Bone marrow (tissue), 2 donors: ENCODE results near the gene S1PR2.
"Not testable (repeated sequence)": the region's sequence is repeated elsewhere in the genome, so short reads cannot be mapped to it uniquely, and the experiment has no call there.

Experiments
- DNase-seq, 2 donors: peaks; one replicate each; lab custom pipeline; 2025; lab: John Stamatoyannopoulos, UW

S1PR2 gene

GRCh38 chr19:10223488-10224213 lies 7.5 kb downstream of the S1PR2 start:
- no peak for DNase-seq

GRCh38 chr19:10222201-10222890 lies 8.8 kb downstream of the S1PR2 start:
- no peak for DNase-seq

GRCh38 chr19:10220695-10221094 lies 10.4 kb downstream of the S1PR2 start:
- no peak for DNase-seq

GRCh38 chr19:10219678-10220077 lies 11.5 kb downstream of the S1PR2 start:
- no peak for DNase-seq

DNA sequence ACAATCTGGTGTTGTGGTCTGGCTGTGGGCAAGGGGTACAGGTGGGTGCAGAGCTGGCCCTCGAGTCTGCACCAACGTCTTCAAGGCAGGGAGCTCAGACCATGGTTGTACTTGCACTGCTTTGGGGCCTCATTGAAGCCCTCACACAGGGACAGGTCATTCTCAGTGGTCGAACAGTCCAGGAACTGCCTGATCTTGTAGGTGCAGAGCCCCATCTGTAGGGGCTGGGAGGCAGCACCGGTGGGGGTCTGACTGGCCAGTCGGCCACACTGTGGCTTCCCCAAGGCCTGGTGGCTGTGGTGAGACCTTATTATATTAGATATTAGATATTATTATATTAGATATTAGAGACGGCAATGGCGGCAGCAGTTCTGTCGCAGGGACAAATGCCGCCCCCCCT lies 14.0 kb downstream of the S1PR2 start:
- DNase-seq, result no peak

GRCh38 chr19:10214784-10215183 lies 16.3 kb downstream of the S1PR2 start:
- DNase-seq, result no peak

- no peak for DNase-seq
These were observed 19.4 kb downstream of the S1PR2 start for GRCh38 chr19:10211691-10212090.

GRCh38 chr19:10211061-10211460 lies 20.1 kb downstream of the S1PR2 start:
- no peak for DNase-seq

DNA sequence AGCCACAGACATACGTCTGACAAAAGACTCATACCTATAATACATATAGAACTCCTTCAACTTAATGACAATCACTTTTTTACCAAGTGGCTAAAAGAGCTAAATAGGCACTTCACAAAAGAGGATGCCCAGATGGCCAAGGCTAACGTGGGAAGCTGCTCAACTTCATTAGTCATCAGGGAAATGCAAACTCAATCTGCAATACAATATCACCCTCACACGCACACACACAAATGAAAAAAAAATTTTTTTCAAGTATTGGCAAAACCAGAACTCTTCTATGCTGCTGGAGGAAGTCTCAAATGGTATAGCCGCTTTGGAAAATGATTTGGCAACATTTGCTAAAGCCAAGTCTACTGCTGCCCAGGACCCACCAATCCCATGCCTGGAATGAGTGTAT lies 21.8 kb downstream of the S1PR2 start:
- DNase-seq, result peak in 1 of 2 donors; percentile 54

DNA sequence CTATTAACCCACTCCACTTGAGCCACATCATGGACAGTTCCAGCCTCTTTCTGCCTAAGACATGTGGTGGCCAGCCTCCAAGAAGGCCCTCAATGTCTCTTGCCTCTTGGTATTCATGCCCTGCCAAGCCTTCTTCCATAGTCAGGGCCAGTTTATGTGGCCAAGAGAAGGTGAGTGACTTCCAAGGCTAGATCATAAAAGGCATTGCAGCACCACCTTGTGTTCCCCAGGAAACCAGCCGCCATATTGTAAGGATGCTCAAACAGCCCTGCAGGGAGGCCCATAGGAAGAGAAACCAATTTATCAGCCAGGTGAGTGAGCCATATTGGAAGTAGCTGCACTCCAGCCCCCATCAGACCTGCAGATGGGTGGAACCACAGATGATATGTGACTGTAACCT lies 24.1 kb downstream of the S1PR2 start:
- no peak for DNase-seq

GRCh38 chr19:10206226-10206885 lies 24.8 kb downstream of the S1PR2 start:
- no peak for DNase-seq

- no peak for DNase-seq
These were observed 25.5 kb downstream of the S1PR2 start for GRCh38 chr19:10205636-10206035.

DNA sequence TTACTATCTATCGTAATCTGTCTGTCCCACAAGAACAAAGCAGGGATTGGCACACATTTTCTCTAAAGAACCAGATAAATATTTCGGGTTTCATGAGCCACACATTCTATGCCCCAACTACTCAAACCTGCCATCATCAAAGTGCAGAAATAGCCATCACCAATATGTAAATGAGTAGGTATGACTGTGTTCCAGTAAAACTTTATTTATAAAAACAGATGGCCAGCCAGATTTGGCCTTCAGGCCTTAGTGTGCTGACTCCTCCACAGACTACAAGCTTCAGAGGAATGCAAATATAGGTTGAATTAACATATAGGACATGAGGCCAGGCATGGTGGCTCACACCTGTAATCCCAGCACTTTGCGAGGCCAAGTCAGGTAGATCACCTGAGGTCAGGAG lies 27.4 kb downstream of the S1PR2 start:
- DNase-seq, result no peak

- DNase-seq, result no peak
These were observed 30.0 kb downstream of the S1PR2 start for GRCh38 chr19:10201176-10201575.

GRCh38 chr19:10200101-10200500 lies 31.0 kb downstream of the S1PR2 start:
- not testable (repeated sequence) for DNase-seq

DNA sequence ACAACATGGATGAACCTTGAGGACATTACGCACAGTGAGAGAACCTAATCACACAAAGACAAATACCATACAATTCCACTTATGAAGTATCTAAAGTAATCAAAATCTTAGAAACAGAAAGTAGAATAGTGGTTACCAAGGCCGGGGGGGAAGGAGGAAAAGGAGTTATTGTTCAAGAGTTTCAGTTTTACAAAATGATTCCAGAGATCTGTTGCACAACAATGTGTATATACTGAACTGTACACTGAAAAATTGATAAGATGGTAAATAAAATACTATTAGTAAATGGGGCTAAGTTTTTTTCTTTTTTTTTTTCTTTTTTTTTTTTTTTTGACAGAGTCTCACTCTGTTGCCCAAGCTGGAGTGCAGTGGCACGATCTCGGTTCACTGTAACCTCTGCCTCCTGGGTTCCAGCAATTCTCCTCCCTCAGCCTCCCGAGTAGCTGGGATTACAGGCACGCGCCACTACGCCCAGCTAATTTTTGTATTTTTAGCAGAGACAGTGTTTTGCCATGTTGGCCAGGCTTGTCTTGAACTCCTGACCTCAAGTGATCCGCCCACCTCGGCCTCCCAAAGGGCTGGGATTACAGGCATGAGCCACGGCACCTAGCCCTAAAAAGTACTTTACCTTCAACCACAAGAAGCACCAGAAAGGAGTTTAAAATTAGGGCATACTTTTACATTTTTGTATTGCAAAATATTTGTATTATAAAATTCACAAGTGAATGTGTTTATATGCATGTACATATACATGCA lies 32.1 kb downstream of the S1PR2 start:
- peak in 1 of 2 donors; percentile 48 for DNase-seq

DNA sequence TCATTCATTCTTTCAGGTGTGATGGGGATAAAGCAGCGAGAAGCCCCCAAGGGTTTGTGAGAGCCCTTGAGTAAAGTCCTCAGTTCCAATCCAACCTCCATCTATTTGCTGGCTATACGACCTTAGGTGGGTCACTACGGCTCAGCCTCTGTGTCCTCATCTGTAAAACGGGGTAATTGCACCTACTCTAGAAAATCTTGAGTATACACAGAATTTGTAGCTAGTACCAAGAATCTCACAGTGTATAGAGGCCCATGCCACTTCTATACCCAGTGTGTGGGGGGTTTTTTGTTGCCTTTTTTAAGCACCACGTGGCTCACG lies 36.0 kb downstream of the S1PR2 start:
- no peak for DNase-seq

DNA sequence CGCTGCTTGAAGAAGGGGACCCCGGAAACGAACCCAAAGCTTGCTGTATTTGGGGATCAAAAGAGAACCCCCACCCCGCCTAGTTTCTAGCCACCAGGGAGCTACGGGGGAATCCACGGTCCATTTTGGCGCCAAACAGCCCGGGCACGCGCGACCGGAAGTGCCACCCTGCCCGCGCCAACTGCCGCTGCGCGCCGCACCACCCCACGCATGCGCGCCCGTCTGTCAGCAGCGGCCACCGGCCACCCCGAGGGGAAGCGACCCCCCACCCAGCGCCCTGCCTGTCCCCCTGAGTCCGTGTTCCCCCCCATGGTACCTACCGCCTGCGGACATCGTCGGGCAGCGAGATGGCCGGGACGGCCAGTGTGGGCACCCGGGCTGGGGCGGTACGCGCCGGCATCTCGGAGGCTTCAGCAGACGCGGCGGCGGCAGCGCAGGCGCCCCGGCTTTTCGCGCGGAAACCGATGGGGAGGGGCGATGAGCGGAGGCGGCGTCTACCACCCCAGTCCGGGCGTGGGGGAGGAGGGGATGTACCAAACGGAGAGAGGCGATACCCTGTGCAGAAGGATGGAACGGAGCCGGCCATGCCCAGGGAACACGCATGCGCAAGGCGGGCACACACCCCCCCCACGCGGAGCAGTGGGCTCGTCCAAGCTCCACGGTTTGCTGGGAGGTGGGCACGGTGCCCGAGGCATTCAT lies 36.5 kb downstream of the S1PR2 start, which contains the start of gene DNMT1:
Gene DNMT1, minus strand, starts transcription at position 454 of the 699 bp plus-strand sequence. Its CDS starts 54 bp downstream, at position 400.
- DNase-seq, result peak; percentile 94

GRCh38 chr19:10193790-10194499 lies 37.2 kb downstream of the S1PR2 start:
- peak in 1 of 2 donors; percentile 46 for DNase-seq

DNA sequence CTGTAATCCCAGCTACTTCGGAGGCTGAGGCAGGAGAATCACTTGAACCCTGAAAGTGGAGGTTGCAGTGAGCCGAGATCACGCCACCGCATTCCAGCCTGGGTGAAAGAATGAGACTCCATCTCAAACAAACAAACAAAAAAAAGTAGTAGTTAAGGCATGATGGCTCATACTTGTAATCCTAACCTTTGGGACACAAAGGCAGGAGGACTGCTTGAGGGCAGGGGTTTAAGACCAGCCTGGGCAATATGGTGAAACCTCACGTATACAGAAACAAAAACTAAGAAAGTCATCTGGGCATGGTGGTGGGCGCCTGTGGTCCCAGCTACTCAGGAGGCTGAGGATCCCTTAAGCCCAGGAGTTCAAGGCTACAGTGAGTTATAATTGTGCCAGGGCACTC lies 38.2 kb downstream of the S1PR2 start:
- DNase-seq, result no peak

GRCh38 chr19:10191347-10191746 lies 39.8 kb downstream of the S1PR2 start:
- no peak for DNase-seq
